Adrenal gland (tissue), 12 donors: ENCODE measurements around the gene TCERG1L. TPM values are rescaled to one million over a fixed set of nuclear protein-coding genes. Genes with fewer than 3 reads are reported as not detected.

ENCODE experiments used
- DNase-seq, 7 donors: peaks; one replicate each; pipeline ENCODE4 v3.0.0-alpha.2; 2019 to 2020
- H3K27ac ChIP-seq, 5 donors: fragments of 200-600 bp; sonication (generic) in 4 of 5; 1 replicate in 3 of 5; 2 replicates in 2 of 5; pipeline versions ENCODE4 v1.5.1 to v1.8.0; 2016 to 2020; ENCODE audit warnings: mild to moderate bottlenecking in 1 of 5
- H3K27me3 ChIP-seq: fragments of 200-600 bp; 2 replicates; pipeline ENCODE4 v1.8.0; 2021
- H3K36me3 ChIP-seq, 2 donors: fragments of 200-600 bp; replicated peaks in 1 of 2; 1 replicate in 1 of 2; 2 replicates in 1 of 2; pipeline versions ENCODE4 v1.5.1 to v1.8.0; 2018 to 2022
- H3K4me1 ChIP-seq, 2 donors: fragments of 200-600 bp; replicated peaks in 1 of 2; 1 replicate in 1 of 2; 2 replicates in 1 of 2; pipeline versions ENCODE4 v1.5.1 to v1.8.0; 2018 to 2021
- H3K4me3 ChIP-seq, 4 donors: fragments of 200-600 bp; sonication (generic) in 3 of 4; one replicate each; pipeline ENCODE4 v1.5.1; 2016 to 2018
- H3K9me3 ChIP-seq, 3 donors: fragments of 200-600 bp; sonication (generic) in 1 of 3; replicated peaks in 1 of 3; 1 replicate in 2 of 3; 2 replicates in 1 of 3; pipeline versions ENCODE4 v1.5.1 to v1.8.0; 2016 to 2021
- POLR2A ChIP-seq, 2 donors: fragments of 450-650 bp; IDR thresholded peaks; one replicate each; pipeline ENCODE4 v1.6.1; 2017; ENCODE audit warnings: antibody characterized with exemption in 2 of 2, mild to moderate bottlenecking in 2 of 2, moderate library complexity in 1 of 2
- WGBS, 4 donors: extraction: QIAGEN DNeasy Blood & Tissue Kit in 2 of 4; methylation state at CpG; one replicate each; pipeline versions ENCODE4 v1.1.5 to v1.1.7; 2013 to 2017; 5-methylcytosine and 5-hydroxymethylcytosine counted together
- intact Hi-C, 2 donors: fragments of 100-400 bp; cut with DNase I; formaldehyde crosslinking; loops; one replicate each; pipeline versions ENCODE4 v1.14.1 to v1.15.0; 2022 to 2023
- polyA plus RNA-seq, 3 donors: library from polyadenylated mRNA; stranded (reverse); fragments of 200-250 nt in 2 of 3; fragments of 350-450 nt in 1 of 3; fragmentation: Illumina TruSeq in 1 of 3; extraction: RNeasy Lipid Tissue Mini Kit (QIAGEN cat#74804) in 1 of 3; gene quantifications; one replicate each; pipeline ENCODE4 v1.2.3, GENCODE V29; 2013 to 2014
- total RNA-seq, 9 donors: library from RNA; depleted of rRNA in 4 of 9; stranded (reverse); fragments of >200 nt in 4 of 9; fragments of 120-200 nt in 1 of 9; fragmentation: NEBNext Ultra II Directional in 1 of 9; extraction: Animal tissue kit (Norgen Biotek cat#: 25700) in 1 of 9; gene quantifications; one replicate each; pipeline versions ENCODE4 v1.1.0 to v1.2.4, GENCODE V29; 2013 to 2023
- TF ChIP-seq, protein P1 (sequence below), 6 experiments: fragments of 450-650 bp in 4 of 6; fragments of 200-600 bp in 2 of 6; sonication (generic) in 1 of 6; IDR thresholded peaks; 1 replicate in 5 of 6; 2 replicates in 1 of 6; pipeline versions ENCODE4 v1.5.1 to v1.8.0; 2016 to 2021; ENCODE audit warnings: antibody characterized with exemption in 6 of 6, mild to moderate bottlenecking in 2 of 6, moderate library complexity in 1 of 6
- donor health status: healthy with polysubstance abuse.
- donor health status: Bipolar disorder and iron deficiency.
- donor health status: DM: yes; HTN: yes; CAD: no.
- donor health status: DM: no; HTN: no; CAD: no.
- donor health status: DM: no; HTN: no; CAD: no.
- donor health status: DM: yes; HTN: yes; CAD: no.

The TCERG1L gene
- total and polyA plus RNA-seq, 12 donors: 0.17 to 3.4 (median 0.97) TPM

DNA sequence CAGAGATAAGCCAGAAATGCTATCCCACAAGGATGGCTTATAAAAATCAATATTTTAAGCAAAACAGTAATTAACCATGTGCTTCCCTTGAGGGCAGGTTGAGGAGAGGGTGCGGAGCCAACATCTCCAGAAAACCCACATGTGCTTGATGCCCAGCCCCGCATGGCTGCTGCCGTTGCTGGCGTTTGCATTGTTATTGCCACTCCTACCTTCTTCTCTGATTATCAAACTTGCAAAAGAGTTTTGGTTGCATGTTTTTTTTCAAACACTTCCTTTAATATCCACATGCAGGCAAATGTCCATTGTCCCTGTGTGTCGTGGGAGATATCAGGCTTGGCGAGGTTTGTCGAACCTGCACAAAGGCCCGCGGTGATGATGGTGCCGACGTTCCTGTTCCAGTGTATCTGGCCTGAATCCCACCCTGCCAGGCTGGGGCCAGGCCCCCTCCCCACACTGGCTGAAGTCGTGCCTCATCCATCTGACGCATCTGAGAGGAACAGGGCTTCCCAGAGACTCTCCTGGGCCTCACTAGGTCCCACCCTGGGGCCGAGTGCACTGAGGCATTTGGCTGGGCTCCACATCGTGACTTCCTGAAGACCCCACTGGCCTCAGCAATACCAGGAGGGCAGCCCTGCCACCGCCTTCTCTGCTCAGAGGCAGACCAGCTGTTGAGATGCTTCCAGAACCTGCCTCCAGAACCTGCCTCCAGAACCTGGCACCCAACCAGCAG is 40.9 kb downstream of the TCERG1L start:
- intact Hi-C loops: no loop called here
- TF ChIP-seq, protein P1, sequence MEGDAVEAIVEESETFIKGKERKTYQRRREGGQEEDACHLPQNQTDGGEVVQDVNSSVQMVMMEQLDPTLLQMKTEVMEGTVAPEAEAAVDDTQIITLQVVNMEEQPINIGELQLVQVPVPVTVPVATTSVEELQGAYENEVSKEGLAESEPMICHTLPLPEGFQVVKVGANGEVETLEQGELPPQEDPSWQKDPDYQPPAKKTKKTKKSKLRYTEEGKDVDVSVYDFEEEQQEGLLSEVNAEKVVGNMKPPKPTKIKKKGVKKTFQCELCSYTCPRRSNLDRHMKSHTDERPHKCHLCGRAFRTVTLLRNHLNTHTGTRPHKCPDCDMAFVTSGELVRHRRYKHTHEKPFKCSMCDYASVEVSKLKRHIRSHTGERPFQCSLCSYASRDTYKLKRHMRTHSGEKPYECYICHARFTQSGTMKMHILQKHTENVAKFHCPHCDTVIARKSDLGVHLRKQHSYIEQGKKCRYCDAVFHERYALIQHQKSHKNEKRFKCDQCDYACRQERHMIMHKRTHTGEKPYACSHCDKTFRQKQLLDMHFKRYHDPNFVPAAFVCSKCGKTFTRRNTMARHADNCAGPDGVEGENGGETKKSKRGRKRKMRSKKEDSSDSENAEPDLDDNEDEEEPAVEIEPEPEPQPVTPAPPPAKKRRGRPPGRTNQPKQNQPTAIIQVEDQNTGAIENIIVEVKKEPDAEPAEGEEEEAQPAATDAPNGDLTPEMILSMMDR (IDR thresholded peaks at IDR 0.05): no peak
- TF ChIP-seq POLR2A (IDR thresholded peaks at IDR 0.05): no peak
- WGBS, 4 donors: 60 to 79% (median 71%) methylated on average over 10 to 16 of the region's 16 CpGs
- no peak for DNase-seq
- no peaks in the 10 kb centered on the region for H3K4me1 ChIP-seq
- no peaks in the 10 kb centered on the region for H3K36me3 ChIP-seq
- no peak overlapping the region for H3K4me3 ChIP-seq
- H3K27me3 ChIP-seq: peaks cover 4% of the 10 kb centered on the region
- H3K27ac ChIP-seq: no peak overlapping the region
- no peaks in the 10 kb centered on the region for H3K9me3 ChIP-seq

DNA sequence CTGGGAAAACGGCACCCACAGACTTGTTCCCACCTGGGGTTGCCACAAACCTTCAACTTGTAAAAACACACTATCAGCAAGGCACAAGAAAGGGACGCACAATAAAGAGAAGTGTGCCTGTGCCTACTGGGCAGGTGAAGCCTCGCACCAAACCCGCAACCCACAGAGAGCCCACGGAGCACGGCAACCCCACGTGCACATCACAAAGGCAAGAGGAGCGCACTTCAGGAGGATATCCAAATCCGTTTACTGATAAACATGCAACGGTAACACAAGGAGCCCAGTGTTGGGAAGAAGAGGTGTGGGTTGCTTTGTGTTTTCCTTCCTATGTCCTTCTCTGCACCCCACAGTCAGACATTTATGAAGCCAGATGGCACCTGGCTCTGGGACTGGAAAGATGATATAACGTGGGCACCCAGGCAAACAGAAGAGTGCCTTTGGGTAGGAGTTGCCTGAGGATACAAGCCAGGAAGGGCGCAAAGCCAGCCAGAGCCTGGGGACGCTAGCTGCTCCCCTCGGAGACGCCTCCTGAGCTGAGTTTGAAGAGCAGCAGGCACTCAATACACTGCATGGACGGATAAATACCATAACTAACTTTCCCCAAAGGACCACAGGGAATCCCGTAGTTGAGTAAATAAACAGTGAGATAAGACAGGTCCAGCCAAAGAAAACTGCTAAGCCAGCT is 41.6 kb downstream of the TCERG1L start:
- Histone ChIP-seq H3K36me3 (no peaks in the 10 kb centered on the region), H3K9me3 (no peaks in the 10 kb centered on the region), H3K4me3 (no peak overlapping the region), H3K27me3 (peaks cover 4% of the 10 kb centered on the region), H3K4me1 (no peaks in the 10 kb centered on the region), H3K27ac (no peak overlapping the region)
- DNase-seq: peak in 1 of 7 donors; percentile 36
- TF ChIP-seq POLR2A (IDR thresholded peaks at IDR 0.05): no peak
- TF ChIP-seq, protein P1 (IDR thresholded peaks at IDR 0.05): no peak
- intact Hi-C loops: no loop called here
- 62 to 67% (median 65%) methylated on average over 17 of the region's 17 CpGs for WGBS, 4 donors

DNA sequence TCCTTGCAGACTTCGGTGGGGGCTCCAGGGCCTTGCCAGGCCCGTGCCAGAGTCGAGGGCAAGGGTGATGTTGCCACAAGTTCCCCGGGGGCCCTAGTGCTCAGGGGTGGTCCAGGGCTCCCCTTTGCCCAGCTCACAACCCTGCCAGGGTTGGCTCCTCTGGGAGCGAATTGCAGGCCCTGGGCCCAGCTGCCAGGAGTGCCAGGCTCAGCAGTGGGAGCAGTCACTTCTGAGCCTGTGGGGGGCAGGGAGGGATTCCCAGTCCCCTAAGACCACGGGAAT is 43.8 kb downstream of the TCERG1L start:
- H3K4me1 ChIP-seq: no peaks in the 10 kb centered on the region
- no peak overlapping the region for H3K4me3 ChIP-seq
- H3K36me3 ChIP-seq: no peaks in the 10 kb centered on the region
- intact Hi-C loops: no loop called here
- H3K27me3 ChIP-seq: peaks cover 4% of the 10 kb centered on the region
- H3K9me3 ChIP-seq: no peaks in the 10 kb centered on the region
- no peak for TF ChIP-seq POLR2A (IDR thresholded peaks at IDR 0.05)
- TF ChIP-seq, protein P1 (IDR thresholded peaks at IDR 0.05): no peak
- WGBS, 4 donors: 73 to 92% (median 86%) methylated on average over 3 to 6 of the region's 6 CpGs; no CpG with 5 or more reads in 1 of the 4 donors
- peak in 1 of 7 donors; percentile 20 for DNase-seq
- no peak overlapping the region for H3K27ac ChIP-seq

DNA sequence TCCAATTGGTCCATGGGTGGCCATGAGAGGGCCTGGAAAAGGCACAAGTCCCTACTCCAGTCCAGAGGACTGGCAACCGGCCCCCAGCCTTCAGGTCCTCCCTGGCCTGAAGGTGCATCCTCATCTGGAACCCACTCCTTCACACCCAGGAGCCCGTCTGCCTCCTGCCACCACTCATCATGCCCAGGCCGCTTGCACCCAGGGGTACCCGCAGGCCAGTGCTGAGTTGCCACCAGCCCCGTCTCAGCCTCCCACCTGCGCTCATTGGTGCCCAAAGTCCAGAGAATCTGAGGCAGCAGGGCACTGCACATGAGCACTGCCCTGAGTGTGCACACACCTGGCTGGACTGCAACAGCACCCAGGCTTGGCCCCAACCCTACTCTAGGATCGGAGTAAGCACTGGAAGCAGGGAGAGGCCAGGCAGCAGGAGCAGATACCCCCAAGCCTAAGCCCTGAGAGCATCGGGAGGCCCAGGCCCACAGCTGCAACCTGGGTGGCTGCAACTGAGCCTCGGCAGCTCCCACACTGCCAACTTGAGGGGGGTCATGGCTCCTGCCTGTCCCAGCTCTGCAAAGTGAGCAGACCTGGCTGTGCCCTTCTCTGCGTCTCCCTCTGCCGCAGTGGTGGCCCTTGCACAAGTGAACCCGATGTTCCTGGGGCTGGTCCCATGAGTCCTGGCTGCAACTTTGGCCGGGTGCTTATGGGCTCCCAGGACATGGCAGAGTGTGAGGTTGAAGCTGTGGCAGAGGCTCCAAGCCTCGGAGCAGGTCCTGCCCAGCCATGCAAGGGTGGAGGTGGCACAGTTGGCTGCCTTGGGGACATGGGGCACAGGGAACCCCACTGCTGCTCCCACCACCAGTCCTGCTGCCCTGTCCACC is 44.3 kb downstream of the TCERG1L start:
- intact Hi-C loops: no loop called here
- Histone ChIP-seq H3K36me3 (no peaks in the 10 kb centered on the region), H3K27me3 (peaks cover 4% of the 10 kb centered on the region), H3K4me1 (no peaks in the 10 kb centered on the region), H3K27ac (no peak overlapping the region), H3K9me3 (no peaks in the 10 kb centered on the region), H3K4me3 (no peak overlapping the region)
- TF ChIP-seq POLR2A (IDR thresholded peaks at IDR 0.05): no peak
- TF ChIP-seq, protein P1 (IDR thresholded peaks at IDR 0.05): no peak
- WGBS, 4 donors: 87 to 92% (median 88%) methylated on average over 7 to 14 of the region's 14 CpGs
- no peak for DNase-seq
